Large intestine (tissue), 3 donors: Measurements from ENCODE around the gene TRIM62. TPM values are rescaled to one million over a fixed set of nuclear protein-coding genes. Genes with fewer than 3 reads are reported as not detected.

Experiments used
- DNase-seq, 2 donors: peaks; one replicate each; pipeline versions ENCODE4 v3.0.0 to v3.0.0-alpha.2; 2013
- H3K27ac ChIP-seq: one replicate; pipeline ENCODE4 v1.5.1; 2013; ENCODE audit warnings: low read length
- H3K27me3 ChIP-seq: 2 replicates; pipeline ENCODE4 v1.6.1; 2013; ENCODE audit warnings: low read length; ENCODE audit not compliant: control insufficient read depth, insufficient read depth
- H3K36me3 ChIP-seq: 2 replicates; pipeline ENCODE4 v1.6.1; 2013; ENCODE audit warnings: low read length; ENCODE audit not compliant: control insufficient read depth, insufficient read depth
- H3K4me1 ChIP-seq: one replicate; pipeline ENCODE4 v1.6.1; 2013; ENCODE audit warnings: low read length; ENCODE audit not compliant: control insufficient read depth, insufficient read depth
- H3K4me3 ChIP-seq: one replicate; pipeline ENCODE4 v1.5.1; 2013; ENCODE audit warnings: low read length
- H3K9me3 ChIP-seq: one replicate; pipeline ENCODE4 v1.6.1; 2013; ENCODE audit warnings: mild to moderate bottlenecking, low read depth, low read length, moderate library complexity; ENCODE audit not compliant: control insufficient read depth
- WGBS: methylation state at CpG from one replicate; pipeline ENCODE4 v1.1.5; 2013; ENCODE audit warnings: low lambda C conversion rate; ENCODE audit not compliant: insufficient coverage; 5-methylcytosine and 5-hydroxymethylcytosine counted together
- polyA plus RNA-seq: library from polyadenylated mRNA; unstranded; fragments of 120-200 nt; gene quantifications from one replicate; pipeline ENCODE4 v1.2.1, GENCODE V29; 2013

TRIM62 gene
- polyA plus RNA-seq, 1 donor, result 3.2 TPM

GRCh38 chr1:33180911-33181890 lies 642 bp downstream of the TRIM62 start:
- peak; percentile 84 to 85 for DNase-seq
- no peaks in the 10 kb centered on the region for H3K36me3 ChIP-seq
- H3K27me3 ChIP-seq, result peaks cover 3% of the 10 kb centered on the region
- H3K4me1 ChIP-seq, result no peaks in the 10 kb centered on the region
- H3K9me3 ChIP-seq, result no peaks in the 10 kb centered on the region
- peak overlapping the region; percentile 30 for H3K27ac ChIP-seq
- WGBS, result no CpG with 5 or more reads among the region's 90 CpGs
- H3K4me3 ChIP-seq, result peak overlapping the region; percentile 62

GRCh38 chr1:33180226-33180910 lies 1.5 kb downstream of the TRIM62 start:
- Histone ChIP-seq H3K27ac (no peak overlapping the region), H3K4me1 (no peaks in the 10 kb centered on the region)

GRCh38 chr1:33178836-33179439 lies 2.9 kb downstream of the TRIM62 start:
- Histone ChIP-seq H3K4me3 (no peak overlapping the region), H3K27me3 (peaks cover 3% of the 10 kb centered on the region), H3K27ac (no peak overlapping the region), H3K36me3 (peaks cover 3% of the 10 kb centered on the region), H3K4me1 (no peaks in the 10 kb centered on the region), H3K9me3 (no peaks in the 10 kb centered on the region)
- DNase-seq, result no peak
- no CpG with 5 or more reads among the region's 4 CpGs for WGBS

More at GRCh38 chr1:33180226-33180910, 1.5 kb downstream of the TRIM62 start:
- no CpG with 5 or more reads among the region's 28 CpGs for WGBS
- Histone ChIP-seq H3K27me3 (peaks cover 3% of the 10 kb centered on the region), H3K36me3 (peaks cover under 1% of the 10 kb centered on the region), H3K9me3 (no peaks in the 10 kb centered on the region), H3K4me3 (peak overlapping the region; percentile 28)
- DNase-seq, result no peak

- DNase-seq, result no peak
- H3K27ac ChIP-seq, result no peak overlapping the region
- H3K36me3 ChIP-seq, result peaks cover 3% of the 10 kb centered on the region
- H3K9me3 ChIP-seq, result no peaks in the 10 kb centered on the region
- no CpG with 5 or more reads among the region's 3 CpGs for WGBS
- H3K4me3 ChIP-seq, result no peak overlapping the region
- no peaks in the 10 kb centered on the region for H3K27me3 ChIP-seq
- H3K4me1 ChIP-seq, result no peaks in the 10 kb centered on the region
Measured at GRCh38 chr1:33177996-33178540, 3.8 kb downstream of the TRIM62 start.

GRCh38 chr1:33176887-33177286 lies 5.0 kb downstream of the TRIM62 start:
- Histone ChIP-seq H3K9me3 (no peaks in the 10 kb centered on the region), H3K27me3 (no peaks in the 10 kb centered on the region), H3K27ac (no peak overlapping the region), H3K4me3 (no peak overlapping the region), H3K4me1 (no peaks in the 10 kb centered on the region), H3K36me3 (peaks cover 3% of the 10 kb centered on the region)
- WGBS, result no CpG with 5 or more reads among the region's 4 CpGs
- no peak for DNase-seq

GRCh38 chr1:33176362-33176850 lies 5.4 kb downstream of the TRIM62 start:
- Histone ChIP-seq H3K36me3 (peaks cover 3% of the 10 kb centered on the region), H3K4me1 (no peaks in the 10 kb centered on the region), H3K27me3 (no peaks in the 10 kb centered on the region), H3K9me3 (no peaks in the 10 kb centered on the region), H3K4me3 (no peak overlapping the region), H3K27ac (no peak overlapping the region)
- WGBS, result no CpG with 5 or more reads among the region's 11 CpGs
- DNase-seq, result no peak

- Histone ChIP-seq H3K9me3 (no peaks in the 10 kb centered on the region), H3K27me3 (no peaks in the 10 kb centered on the region), H3K27ac (no peak overlapping the region), H3K4me3 (no peak overlapping the region), H3K4me1 (no peaks in the 10 kb centered on the region), H3K36me3 (peaks cover 3% of the 10 kb centered on the region)
- no peak for DNase-seq
- 100% methylated on average over 1 of the region's 2 CpGs for whole genome bisulfite sequencing
Measured at GRCh38 chr1:33175865-33176264, 6.0 kb downstream of the TRIM62 start.

- no peak overlapping the region for H3K4me3 ChIP-seq
- no peaks in the 10 kb centered on the region for H3K27me3 ChIP-seq
- no peak for DNase-seq
- peaks cover 3% of the 10 kb centered on the region for H3K36me3 ChIP-seq
- H3K27ac ChIP-seq, result no peak overlapping the region
- H3K9me3 ChIP-seq, result no peaks in the 10 kb centered on the region
- H3K4me1 ChIP-seq, result no peaks in the 10 kb centered on the region
- WGBS, result no CpG with 5 or more reads among the region's 4 CpGs
Measured at GRCh38 chr1:33173091-33173490, 8.8 kb downstream of the TRIM62 start.

GRCh38 chr1:33171977-33172813 lies 9.6 kb downstream of the TRIM62 start:
- DNase-seq, result no peak
- H3K9me3 ChIP-seq, result no peaks in the 10 kb centered on the region
- H3K27me3 ChIP-seq, result no peaks in the 10 kb centered on the region
- H3K4me1 ChIP-seq, result no peaks in the 10 kb centered on the region
- WGBS, result no CpG with 5 or more reads among the region's 9 CpGs
- no peak overlapping the region for H3K27ac ChIP-seq
- no peak overlapping the region for H3K4me3 ChIP-seq
- peaks cover 3% of the 10 kb centered on the region for H3K36me3 ChIP-seq
